ENCODE data around the gene COMMD3. TPM values are rescaled to one million over a fixed set of nuclear protein-coding genes. Genes with fewer than 3 reads are reported as not detected.
A peak's percentile ranks its signal among the peaks of the same experiment; 100 is the strongest.

COMMD3 gene
- total RNA-seq, 1 experiment from 2014 or later = 35.6 TPM

DNA sequence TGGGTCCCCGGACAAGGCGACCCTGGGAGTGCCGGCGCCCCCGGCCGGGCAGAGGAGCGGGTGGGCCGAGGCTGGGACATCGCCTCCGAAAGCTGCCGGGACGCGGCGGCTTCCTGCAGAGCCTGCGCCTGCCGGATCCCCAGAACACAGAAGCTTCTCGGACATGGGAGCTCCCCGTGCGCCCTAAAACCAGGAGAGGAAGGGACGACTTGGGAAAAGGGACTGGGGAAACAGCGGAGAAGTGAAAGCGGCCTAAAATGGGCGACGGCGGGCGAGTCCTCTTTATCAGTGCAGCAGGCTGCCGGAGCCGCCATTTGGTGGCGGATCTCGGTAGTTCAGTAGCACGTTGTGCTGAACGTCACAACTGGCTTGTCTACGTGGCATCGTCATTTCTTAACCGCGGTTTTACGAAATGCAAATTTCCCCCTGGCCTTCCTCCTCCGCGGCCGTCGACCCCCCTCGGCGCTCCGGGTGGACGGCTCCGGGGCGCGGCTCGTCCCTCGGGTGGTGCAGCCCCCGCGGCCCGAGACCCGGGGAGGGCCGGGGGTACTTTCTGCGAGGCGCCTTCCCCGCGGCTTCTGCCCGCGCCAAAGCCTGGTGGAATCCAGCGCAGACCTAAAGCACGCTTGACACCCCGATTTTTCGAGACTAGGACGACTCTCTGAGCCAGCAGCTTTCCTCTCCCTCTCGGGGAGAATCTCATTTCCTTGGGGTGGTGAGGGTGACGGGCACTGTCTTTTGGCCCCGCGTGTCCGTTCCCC lies 19.2 kb downstream of the COMMD3 start:
- in situ Hi-C loops (cut with HindIII; ENCODE audit: low pct_unique_long_range_greater_than_20kb, low sequenced_read_pairs) (no loop called here), intact Hi-C loops (cut with micrococcal nuclease; ENCODE audit: unreplicated experiment) (no loop called here)
- 0 out of 2 replicates have a peak overlapping the region, but pooled peaks have one; percentile 57 for H3K27ac ChIP-seq (ENCODE audit: low read length)
- no peaks in the 10 kb centered on the region for H3K4me1 ChIP-seq (ENCODE audit: control insufficient read depth, insufficient read depth, low read length)
- H3K36me3 ChIP-seq (ENCODE audit: control insufficient read depth, insufficient read depth, low read length) = no peaks in the 10 kb centered on the region
- H3K4me3 ChIP-seq (ENCODE audit: low read depth in 2 of 2, low read length in 2 of 2) = peak overlapping the region; percentile 39 to 63
- H3K9me3 ChIP-seq (ENCODE audit: control insufficient read depth, insufficient read depth, low read depth, low read length) = no peaks in the 10 kb centered on the region
- ChIA-PET CTCF (no interaction called here), POLR2A (no interaction called here)
- peaks cover 14% of the 10 kb centered on the region for H3K27me3 ChIP-seq (ENCODE audit: control insufficient read depth, insufficient read depth, low read length)
- no TSS peak for BruUV-seq (replicated peaks)
- ATAC-seq = peak; percentile 79
- TF ChIP-seq, protein P1, sequence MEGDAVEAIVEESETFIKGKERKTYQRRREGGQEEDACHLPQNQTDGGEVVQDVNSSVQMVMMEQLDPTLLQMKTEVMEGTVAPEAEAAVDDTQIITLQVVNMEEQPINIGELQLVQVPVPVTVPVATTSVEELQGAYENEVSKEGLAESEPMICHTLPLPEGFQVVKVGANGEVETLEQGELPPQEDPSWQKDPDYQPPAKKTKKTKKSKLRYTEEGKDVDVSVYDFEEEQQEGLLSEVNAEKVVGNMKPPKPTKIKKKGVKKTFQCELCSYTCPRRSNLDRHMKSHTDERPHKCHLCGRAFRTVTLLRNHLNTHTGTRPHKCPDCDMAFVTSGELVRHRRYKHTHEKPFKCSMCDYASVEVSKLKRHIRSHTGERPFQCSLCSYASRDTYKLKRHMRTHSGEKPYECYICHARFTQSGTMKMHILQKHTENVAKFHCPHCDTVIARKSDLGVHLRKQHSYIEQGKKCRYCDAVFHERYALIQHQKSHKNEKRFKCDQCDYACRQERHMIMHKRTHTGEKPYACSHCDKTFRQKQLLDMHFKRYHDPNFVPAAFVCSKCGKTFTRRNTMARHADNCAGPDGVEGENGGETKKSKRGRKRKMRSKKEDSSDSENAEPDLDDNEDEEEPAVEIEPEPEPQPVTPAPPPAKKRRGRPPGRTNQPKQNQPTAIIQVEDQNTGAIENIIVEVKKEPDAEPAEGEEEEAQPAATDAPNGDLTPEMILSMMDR (IDR thresholded peaks at IDR 0.05) = no peak
- TF ChIP-seq POLR2AphosphoS5 (IDR thresholded peaks at IDR 0.05; ENCODE audit: low read depth, low read length) = no peak
- TF ChIP-seq, protein P2, sequence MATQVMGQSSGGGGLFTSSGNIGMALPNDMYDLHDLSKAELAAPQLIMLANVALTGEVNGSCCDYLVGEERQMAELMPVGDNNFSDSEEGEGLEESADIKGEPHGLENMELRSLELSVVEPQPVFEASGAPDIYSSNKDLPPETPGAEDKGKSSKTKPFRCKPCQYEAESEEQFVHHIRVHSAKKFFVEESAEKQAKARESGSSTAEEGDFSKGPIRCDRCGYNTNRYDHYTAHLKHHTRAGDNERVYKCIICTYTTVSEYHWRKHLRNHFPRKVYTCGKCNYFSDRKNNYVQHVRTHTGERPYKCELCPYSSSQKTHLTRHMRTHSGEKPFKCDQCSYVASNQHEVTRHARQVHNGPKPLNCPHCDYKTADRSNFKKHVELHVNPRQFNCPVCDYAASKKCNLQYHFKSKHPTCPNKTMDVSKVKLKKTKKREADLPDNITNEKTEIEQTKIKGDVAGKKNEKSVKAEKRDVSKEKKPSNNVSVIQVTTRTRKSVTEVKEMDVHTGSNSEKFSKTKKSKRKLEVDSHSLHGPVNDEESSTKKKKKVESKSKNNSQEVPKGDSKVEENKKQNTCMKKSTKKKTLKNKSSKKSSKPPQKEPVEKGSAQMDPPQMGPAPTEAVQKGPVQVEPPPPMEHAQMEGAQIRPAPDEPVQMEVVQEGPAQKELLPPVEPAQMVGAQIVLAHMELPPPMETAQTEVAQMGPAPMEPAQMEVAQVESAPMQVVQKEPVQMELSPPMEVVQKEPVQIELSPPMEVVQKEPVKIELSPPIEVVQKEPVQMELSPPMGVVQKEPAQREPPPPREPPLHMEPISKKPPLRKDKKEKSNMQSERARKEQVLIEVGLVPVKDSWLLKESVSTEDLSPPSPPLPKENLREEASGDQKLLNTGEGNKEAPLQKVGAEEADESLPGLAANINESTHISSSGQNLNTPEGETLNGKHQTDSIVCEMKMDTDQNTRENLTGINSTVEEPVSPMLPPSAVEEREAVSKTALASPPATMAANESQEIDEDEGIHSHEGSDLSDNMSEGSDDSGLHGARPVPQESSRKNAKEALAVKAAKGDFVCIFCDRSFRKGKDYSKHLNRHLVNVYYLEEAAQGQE (IDR thresholded peaks at IDR 0.05; ENCODE audit: insufficient read depth in 1 of 2, low read depth in 2 of 2, low read length in 1 of 2) = no peak
- no peak for TF ChIP-seq SIN3A (IDR thresholded peaks at IDR 0.05; ENCODE audit: borderline replicate concordance, insufficient read depth, low read depth, low read length)
- no peak for TF ChIP-seq TCF7L2 (IDR thresholded peaks at IDR 0.05; ENCODE audit: low read depth, low read length)
- no peak for DNase-seq (ENCODE audit: low read depth, low spot score)

GRCh38 chr10:22338185-22338900 lies 22.2 kb downstream of the COMMD3 start:
- ATAC-seq = no peak

More at GRCh38 chr10:22338185-22338900, 22.2 kb downstream of the COMMD3 start:
- ChIA-PET CTCF (no interaction called here), POLR2A (no interaction called here)
- TF ChIP-seq POLR2AphosphoS5 (IDR thresholded peaks at IDR 0.05; ENCODE audit: low read depth, low read length) = no peak
- TF ChIP-seq, protein P1 (IDR thresholded peaks at IDR 0.05) = no peak
- no peak for TF ChIP-seq SIN3A (IDR thresholded peaks at IDR 0.05; ENCODE audit: borderline replicate concordance, insufficient read depth, low read depth, low read length)
- TF ChIP-seq TCF7L2 (IDR thresholded peaks at IDR 0.05; ENCODE audit: low read depth, low read length) = no peak
- TF ChIP-seq, protein P2 (IDR thresholded peaks at IDR 0.05; ENCODE audit: insufficient read depth in 1 of 2, low read depth in 2 of 2, low read length in 1 of 2) = no peak
- Histone ChIP-seq H3K4me1 (ENCODE audit: control insufficient read depth, insufficient read depth, low read length) (no peaks in the 10 kb centered on the region; the same call in 1 of the 2 replicates), H3K36me3 (ENCODE audit: control insufficient read depth, insufficient read depth, low read length) (no peaks in the 10 kb centered on the region), H3K27ac (ENCODE audit: low read length) (no peak overlapping the region), H3K9me3 (ENCODE audit: control insufficient read depth, insufficient read depth, low read depth, low read length) (no peaks in the 10 kb centered on the region), H3K27me3 (ENCODE audit: control insufficient read depth, insufficient read depth, low read length) (peaks cover 25% of the 10 kb centered on the region), H3K4me3 (ENCODE audit: low read depth in 2 of 2, low read length in 2 of 2) (no peak overlapping the region)
- in situ Hi-C loops (cut with HindIII; ENCODE audit: low pct_unique_long_range_greater_than_20kb, low sequenced_read_pairs) = no loop called here
- intact Hi-C loops (cut with micrococcal nuclease; ENCODE audit: unreplicated experiment) = no loop called here
- DNase-seq (ENCODE audit: low read depth, low spot score) = no peak
- no TSS peak for BruUV-seq (replicated peaks)
